Activated CD4-positive, alpha-beta T cell treated with anti-CD3 and anti-CD28 coated beads, Interleukin-2, amount 10 ng/mL, durations not matched to agents 24 days and 14 days (primary cell): ENCODE measurements around the gene GCG. TPM values are rescaled to one million over a fixed set of nuclear protein-coding genes. Genes with fewer than 3 reads are reported as not detected.

Experiments used
- DNase-seq: peaks from one replicate; pipeline ENCODE4 v3.0.0; 2022
- H3K27ac Mint-ChIP-seq: one replicate; pipeline ENCODE4 v1.8.0; 2022; ENCODE audit warnings: mild to moderate bottlenecking, mixed read lengths
- H3K27me3 Mint-ChIP-seq: one replicate; pipeline ENCODE4 v1.8.0; 2022; ENCODE audit warnings: mixed read lengths
- H3K36me3 Mint-ChIP-seq: one replicate; pipeline ENCODE4 v1.8.0; 2022; ENCODE audit warnings: low read depth, mild to moderate bottlenecking, mixed read lengths
- H3K4me1 Mint-ChIP-seq: one replicate; pipeline ENCODE4 v1.8.0; 2021; ENCODE audit warnings: mixed read lengths
- H3K4me3 Mint-ChIP-seq: one replicate; pipeline ENCODE4 v1.8.0; 2022; ENCODE audit warnings: mild to moderate bottlenecking, moderate library complexity, mixed read lengths
- H3K9me3 Mint-ChIP-seq: one replicate; pipeline ENCODE4 v1.8.0; 2021; ENCODE audit warnings: mixed read lengths
- intact Hi-C: fragments of 100-400 bp; cut with micrococcal nuclease; formaldehyde crosslinking; loops from one replicate; pipeline ENCODE4 v1.15.1; 2023
- total RNA-seq: library from RNA; stranded (reverse); gene quantifications from 2 replicates; pipeline ENCODE4 v1.2.3, GENCODE V29; 2022

GCG gene
- total RNA-seq, 1 donor from 2014 or later, result not detected

GRCh38 chr2:162106746-162107145 lies 45.3 kb downstream of the GCG start:
- intact Hi-C loops, result no loop called here
- Mint-ChIP-seq H3K27me3 (no peaks in the 10 kb centered on the region), H3K4me3 (no peak overlapping the region), H3K36me3 (no peaks in the 10 kb centered on the region), H3K27ac (no peak overlapping the region), H3K4me1 (peaks cover 10% of the 10 kb centered on the region), H3K9me3 (peaks cover 3% of the 10 kb centered on the region)
- DNase-seq, result no peak

DNA sequence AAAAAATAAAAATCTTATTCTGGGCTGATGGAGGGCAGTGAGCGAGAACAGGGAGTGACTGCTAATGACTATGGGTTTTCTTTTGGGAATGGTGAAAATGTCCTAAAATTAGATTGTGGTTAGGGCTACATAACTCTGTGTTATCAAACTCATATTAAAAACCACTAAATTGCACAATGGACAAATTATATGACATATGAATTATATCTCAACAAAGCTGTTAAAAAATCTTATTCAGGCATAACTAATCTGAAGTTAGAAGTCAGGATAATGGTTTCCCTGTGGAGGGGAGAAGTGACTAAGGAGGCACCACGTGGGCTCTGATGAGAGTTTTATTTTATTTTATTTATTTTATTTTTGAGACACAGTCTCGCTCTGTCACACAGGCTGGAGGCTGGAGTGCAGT lies 45.9 kb downstream of the GCG start:
- Mint-ChIP-seq H3K9me3 (peaks cover 4% of the 10 kb centered on the region), H3K4me3 (no peak overlapping the region), H3K36me3 (no peaks in the 10 kb centered on the region), H3K4me1 (peaks cover 8% of the 10 kb centered on the region), H3K27me3 (no peaks in the 10 kb centered on the region), H3K27ac (no peak overlapping the region)
- no peak for DNase-seq
- intact Hi-C loops, result no loop called here

DNA sequence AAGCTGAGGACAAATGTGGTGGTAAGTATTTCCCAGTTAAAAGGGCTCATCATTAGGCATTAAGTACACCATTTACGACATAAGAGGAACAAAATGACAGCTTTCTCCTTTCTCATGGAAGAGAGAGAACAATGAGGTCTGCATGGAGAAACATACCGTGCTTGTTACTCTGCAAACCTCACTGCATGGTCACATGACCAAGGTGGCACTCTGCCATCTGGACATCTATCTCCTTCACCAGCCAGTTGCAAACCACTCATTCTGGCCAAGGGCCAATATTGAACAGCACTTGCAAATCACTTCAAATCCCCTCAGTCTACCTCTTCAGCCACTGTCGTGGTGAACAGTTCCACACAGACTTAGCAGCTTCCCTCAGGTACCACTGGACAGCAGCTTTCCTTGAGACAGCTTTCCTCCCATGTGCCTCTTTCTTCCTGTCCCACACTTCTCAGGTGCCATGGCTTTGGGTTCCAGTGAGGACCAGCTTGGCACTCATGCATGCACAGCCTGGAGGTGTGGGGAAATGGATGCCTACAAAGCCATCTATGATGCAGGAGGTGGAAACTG lies 48.5 kb downstream of the GCG start:
- Mint-ChIP-seq H3K27me3 (no peaks in the 10 kb centered on the region), H3K36me3 (no peaks in the 10 kb centered on the region), H3K4me3 (no peak overlapping the region), H3K27ac (no peak overlapping the region), H3K4me1 (peaks cover 7% of the 10 kb centered on the region), H3K9me3 (peaks cover 4% of the 10 kb centered on the region)
- no peak for DNase-seq
- intact Hi-C loops, result no loop called here

DNA sequence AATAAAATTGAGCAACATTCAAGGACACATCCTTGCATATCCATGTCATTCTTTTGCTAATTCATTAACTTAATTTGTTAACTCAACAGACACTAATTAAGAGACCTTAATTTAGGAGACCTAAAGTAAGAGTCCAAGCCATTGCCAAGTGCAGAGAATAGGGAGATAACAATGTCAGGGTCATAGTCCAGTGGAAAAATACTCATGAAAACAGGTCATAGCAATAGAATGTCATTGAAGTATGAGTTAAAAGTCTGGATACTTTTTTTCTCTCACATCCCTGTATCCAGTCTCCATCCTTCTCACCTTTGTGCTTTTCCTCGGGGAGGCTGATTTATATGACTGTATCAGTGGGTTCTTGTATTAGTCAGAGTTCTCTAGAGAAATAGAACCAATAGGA lies 51.5 kb downstream of the GCG start:
- peaks cover 4% of the 10 kb centered on the region for H3K9me3 Mint-ChIP-seq
- no peak for DNase-seq
- intact Hi-C loops, result no loop called here
- no peak overlapping the region for H3K27ac Mint-ChIP-seq
- no peak overlapping the region for H3K4me3 Mint-ChIP-seq
- H3K36me3 Mint-ChIP-seq, result no peaks in the 10 kb centered on the region
- H3K27me3 Mint-ChIP-seq, result peaks cover 1% of the 10 kb centered on the region
- no peaks in the 10 kb centered on the region for H3K4me1 Mint-ChIP-seq

DNA sequence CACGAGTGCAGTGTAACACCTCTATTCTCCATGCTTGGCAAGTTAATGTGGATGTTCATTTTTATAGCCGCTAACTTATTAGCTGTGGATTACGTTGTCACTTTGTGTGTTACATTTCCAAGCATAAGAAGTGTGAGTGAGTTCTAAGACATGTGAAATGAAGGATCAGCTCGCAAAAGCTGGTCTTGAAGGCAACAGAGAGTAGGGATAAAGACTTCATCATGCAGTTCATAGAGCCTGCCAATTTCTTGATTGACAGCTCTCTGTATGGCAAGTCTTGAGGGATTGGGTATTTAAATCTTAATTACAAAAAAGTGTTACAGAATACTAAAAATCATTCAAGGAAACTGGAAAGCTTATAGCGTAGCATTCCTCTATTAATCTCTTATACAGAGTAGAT lies 52.2 kb downstream of the GCG start:
- H3K4me3 Mint-ChIP-seq, result no peak overlapping the region
- no peak overlapping the region for H3K27ac Mint-ChIP-seq
- no peaks in the 10 kb centered on the region for H3K4me1 Mint-ChIP-seq
- no peaks in the 10 kb centered on the region for H3K36me3 Mint-ChIP-seq
- H3K27me3 Mint-ChIP-seq, result peaks cover 1% of the 10 kb centered on the region
- peaks cover 4% of the 10 kb centered on the region for H3K9me3 Mint-ChIP-seq
- intact Hi-C loops, result no loop called here
- DNase-seq, result no peak

Other genes with a start within 250 kb of the GCG start
- gene DPP4, start 78.0 kb downstream of the GCG start, total RNA-seq, result 65.4 and 68.0 TPM in 2 replicates
- gene FAP, start 91.2 kb upstream of the GCG start, total RNA-seq, result not detected in 2 replicates
- 22.5 and 26.3 TPM in 2 replicates for gene IFIH1, start 166.4 kb upstream of the GCG start, total RNA-seq
- gene GCA, start 191.9 kb upstream of the GCG start, total RNA-seq, result 13.6 and 16.2 TPM in 2 replicates